CD4-positive, alpha-beta T cell treated with Interleukin-21 for 1 hour (primary cell): Measurements from ENCODE around the gene TBX19.

Experiments used
- DNase-seq: peaks from one replicate; pipeline ENCODE4 v3.0.0-alpha.2; 2020

Gene TBX19

GRCh38 chr1:168362991-168363390 lies 82.3 kb downstream of the TBX19 start:
- peak; percentile 85 for DNase-seq
